ENCODE data around the gene FAM118A.

Gene FAM118A

GRCh38 chr22:45304971-45305370 is 4.8 kb upstream of the FAM118A start:
- H2AFZ ChIP-seq (ENCODE audit: insufficient read depth, low read length, poor library complexity) = no peak overlapping the region
- no peak overlapping the region for H3K4ac ChIP-seq (ENCODE audit: low read depth, low read length)
- no peak overlapping the region for H3K27ac ChIP-seq (ENCODE audit: low read depth, low read length)
- no peak overlapping the region for H4K91ac ChIP-seq (ENCODE audit: low read depth, low read length)
- no peak overlapping the region for H3K4me3 ChIP-seq (ENCODE audit: low read depth, low read length)
- WGBS (ENCODE audit: extremely low coverage, insufficient coverage, insufficient read length) = no CpG with 5 or more reads among the region's 6 CpGs
- H3K79me2 ChIP-seq (ENCODE audit: control insufficient read depth, insufficient read depth, low read length, poor library complexity) = peaks cover 3% of the 10 kb centered on the region
- no peak overlapping the region for H4K8ac ChIP-seq (ENCODE audit: low read depth, low read length)
- DNase-seq = peak; percentile 61 to 70
- H3K23ac ChIP-seq (ENCODE audit: low read length) = no peak overlapping the region
- no peak overlapping the region for H3K9ac ChIP-seq (ENCODE audit: low read length)
- peaks cover 1% of the 10 kb centered on the region for H3K9me3 ChIP-seq (ENCODE audit: insufficient read depth, low read depth, low read length)
- peaks cover 6% of the 10 kb centered on the region in 2 experiments for H3K4me1 ChIP-seq (ENCODE audit: control insufficient read depth in 1 of 2, insufficient read depth in 2 of 2, low read length in 2 of 2)
- H4K12ac ChIP-seq (ENCODE audit: low read depth, low read length) = no peak overlapping the region
- no peak overlapping the region for H3K14ac ChIP-seq (ENCODE audit: low read length)
- H2AK5ac ChIP-seq (ENCODE audit: low read length) = no peak overlapping the region
- no peak overlapping the region for H3K18ac ChIP-seq (ENCODE audit: low read length)
- no peak overlapping the region for H3K4me2 ChIP-seq (ENCODE audit: low read length)
- no peaks in the 10 kb centered on the region for H3K27me3 ChIP-seq (ENCODE audit: insufficient read depth, low read length)
- H2BK120ac ChIP-seq (ENCODE audit: insufficient read depth, low read length, poor library complexity) = no peak overlapping the region
- peaks cover 8% of the 10 kb centered on the region for H3K79me1 ChIP-seq (ENCODE audit: low read length)
- H3K36me3 ChIP-seq (ENCODE audit: control insufficient read depth in 1 of 2, insufficient read depth in 2 of 2, low read length in 2 of 2) = no peaks in the 10 kb centered on the region
- no peak overlapping the region for H2BK12ac ChIP-seq (ENCODE audit: low read length)
- H2BK5ac ChIP-seq (ENCODE audit: low read depth, low read length, poor library complexity) = no peak overlapping the region

GRCh38 chr22:45305456-45306075 is 4.2 kb upstream of the FAM118A start:
- Histone ChIP-seq H4K12ac (ENCODE audit: low read depth, low read length) (no peak overlapping the region), H2AFZ (ENCODE audit: insufficient read depth, low read length, poor library complexity) (no peak overlapping the region), H2BK12ac (ENCODE audit: low read length) (no peak overlapping the region), H3K27ac (ENCODE audit: low read depth, low read length) (no peak overlapping the region), H3K79me1 (ENCODE audit: low read length) (peaks cover 14% of the 10 kb centered on the region), H2AK5ac (ENCODE audit: low read length) (no peak overlapping the region), H3K79me2 (ENCODE audit: control insufficient read depth, insufficient read depth, low read length, poor library complexity) (peaks cover 8% of the 10 kb centered on the region), H3K9ac (ENCODE audit: low read length) (no peak overlapping the region), H3K23ac (ENCODE audit: low read length) (no peak overlapping the region), H2BK5ac (ENCODE audit: low read depth, low read length, poor library complexity) (no peak overlapping the region), H4K8ac (ENCODE audit: low read depth, low read length) (no peak overlapping the region), H3K4me2 (ENCODE audit: low read length) (no peak overlapping the region), H3K27me3 (ENCODE audit: insufficient read depth, low read length) (no peaks in the 10 kb centered on the region), H3K18ac (ENCODE audit: low read length) (no peak overlapping the region), H3K4ac (ENCODE audit: low read depth, low read length) (no peak overlapping the region), H3K14ac (ENCODE audit: low read length) (no peak overlapping the region), H3K36me3 (ENCODE audit: control insufficient read depth in 1 of 2, insufficient read depth in 2 of 2, low read length in 2 of 2) (no peaks in the 10 kb centered on the region), H3K9me3 (ENCODE audit: insufficient read depth, low read depth, low read length) (peaks cover 1% of the 10 kb centered on the region), H4K91ac (ENCODE audit: low read depth, low read length) (no peak overlapping the region), H3K4me3 (ENCODE audit: low read depth, low read length) (no peak overlapping the region), H3K4me1 (ENCODE audit: control insufficient read depth in 1 of 2, insufficient read depth in 2 of 2, low read length in 2 of 2) (peaks cover 6 to 8% of the 10 kb centered on the region in 2 experiments), H2BK120ac (ENCODE audit: insufficient read depth, low read length, poor library complexity) (no peak overlapping the region)
- no peak for DNase-seq
- WGBS (ENCODE audit: extremely low coverage, insufficient coverage, insufficient read length) = no CpG with 5 or more reads among the region's 6 CpGs

- Histone ChIP-seq H2BK120ac (ENCODE audit: insufficient read depth, low read length, poor library complexity) (no peak overlapping the region), H3K18ac (ENCODE audit: low read length) (no peak overlapping the region), H3K36me3 (ENCODE audit: control insufficient read depth in 1 of 2, insufficient read depth in 2 of 2, low read length in 2 of 2) (no peaks in the 10 kb centered on the region), H2AK5ac (ENCODE audit: low read length) (no peak overlapping the region), H3K4me2 (ENCODE audit: low read length) (no peak overlapping the region), H3K4me1 (ENCODE audit: control insufficient read depth in 1 of 2, insufficient read depth in 2 of 2, low read length in 2 of 2) (peaks cover 10 to 14% of the 10 kb centered on the region in 2 experiments), H3K79me2 (ENCODE audit: control insufficient read depth, insufficient read depth, low read length, poor library complexity) (peaks cover 12% of the 10 kb centered on the region), H4K91ac (ENCODE audit: low read depth, low read length) (no peak overlapping the region), H3K4ac (ENCODE audit: low read depth, low read length) (no peak overlapping the region), H3K14ac (ENCODE audit: low read length) (no peak overlapping the region), H4K12ac (ENCODE audit: low read depth, low read length) (no peak overlapping the region), H3K23ac (ENCODE audit: low read length) (no peak overlapping the region), H3K27ac (ENCODE audit: low read depth, low read length) (no peak overlapping the region), H3K79me1 (ENCODE audit: low read length) (peaks cover 14% of the 10 kb centered on the region), H3K9ac (ENCODE audit: low read length) (no peak overlapping the region), H3K4me3 (ENCODE audit: low read depth, low read length) (no peak overlapping the region), H2BK5ac (ENCODE audit: low read depth, low read length, poor library complexity) (no peak overlapping the region), H3K9me3 (ENCODE audit: insufficient read depth, low read depth, low read length) (peaks cover 1% of the 10 kb centered on the region), H4K8ac (ENCODE audit: low read depth, low read length) (no peak overlapping the region), H2BK12ac (ENCODE audit: low read length) (no peak overlapping the region), H3K27me3 (ENCODE audit: insufficient read depth, low read length) (no peaks in the 10 kb centered on the region), H2AFZ (ENCODE audit: insufficient read depth, low read length, poor library complexity) (no peak overlapping the region)
- DNase-seq = no peak
- WGBS (ENCODE audit: extremely low coverage, insufficient coverage, insufficient read length) = no CpG with 5 or more reads among the region's 9 CpGs
Observed at GRCh38 chr22:45306139-45306538, 3.6 kb upstream of the FAM118A start.

GRCh38 chr22:45308391-45308956 is 1.3 kb upstream of the FAM118A start:
- H3K79me1 ChIP-seq (ENCODE audit: low read length) = peaks cover 14% of the 10 kb centered on the region
- no CpG with 5 or more reads among the region's 6 CpGs for WGBS (ENCODE audit: extremely low coverage, insufficient coverage, insufficient read length)
- H3K4me3 ChIP-seq (ENCODE audit: low read depth, low read length) = peak overlapping the region; percentile 34
- no peak overlapping the region for H2BK12ac ChIP-seq (ENCODE audit: low read length)
- H3K14ac ChIP-seq (ENCODE audit: low read length) = no peak overlapping the region
- no peak overlapping the region for H2BK120ac ChIP-seq (ENCODE audit: insufficient read depth, low read length, poor library complexity)
- no peak overlapping the region for H3K23ac ChIP-seq (ENCODE audit: low read length)
- peak overlapping the region; percentile 73 for H4K8ac ChIP-seq (ENCODE audit: low read depth, low read length)
- H3K18ac ChIP-seq (ENCODE audit: low read length) = no peak overlapping the region
- no peaks in the 10 kb centered on the region for H3K27me3 ChIP-seq (ENCODE audit: insufficient read depth, low read length)
- H3K9ac ChIP-seq (ENCODE audit: low read length) = no peak overlapping the region
- H3K4me1 ChIP-seq (ENCODE audit: control insufficient read depth in 1 of 2, insufficient read depth in 2 of 2, low read length in 2 of 2) = peaks cover 19 to 27% of the 10 kb centered on the region in 2 experiments
- H4K12ac ChIP-seq (ENCODE audit: low read depth, low read length) = peak overlapping the region; percentile 11
- DNase-seq = no peak
- H2AFZ ChIP-seq (ENCODE audit: insufficient read depth, low read length, poor library complexity) = peak overlapping the region; percentile 64
- no peak overlapping the region for H3K27ac ChIP-seq (ENCODE audit: low read depth, low read length)
- no peak overlapping the region for H3K4ac ChIP-seq (ENCODE audit: low read depth, low read length)
- H2BK5ac ChIP-seq (ENCODE audit: low read depth, low read length, poor library complexity) = no peak overlapping the region
- H2AK5ac ChIP-seq (ENCODE audit: low read length) = no peak overlapping the region
- H3K36me3 ChIP-seq (ENCODE audit: control insufficient read depth in 1 of 2, insufficient read depth in 2 of 2, low read length in 2 of 2) = no peaks in the 10 kb centered on the region
- peaks cover 15% of the 10 kb centered on the region for H3K79me2 ChIP-seq (ENCODE audit: control insufficient read depth, insufficient read depth, low read length, poor library complexity)
- H4K91ac ChIP-seq (ENCODE audit: low read depth, low read length) = peak overlapping the region; percentile 79
- peaks cover 3% of the 10 kb centered on the region for H3K9me3 ChIP-seq (ENCODE audit: insufficient read depth, low read depth, low read length)
- H3K4me2 ChIP-seq (ENCODE audit: low read length) = no peak overlapping the region
